ENCODE measurements around the gene AURKAIP1.

Gene AURKAIP1

DNA sequence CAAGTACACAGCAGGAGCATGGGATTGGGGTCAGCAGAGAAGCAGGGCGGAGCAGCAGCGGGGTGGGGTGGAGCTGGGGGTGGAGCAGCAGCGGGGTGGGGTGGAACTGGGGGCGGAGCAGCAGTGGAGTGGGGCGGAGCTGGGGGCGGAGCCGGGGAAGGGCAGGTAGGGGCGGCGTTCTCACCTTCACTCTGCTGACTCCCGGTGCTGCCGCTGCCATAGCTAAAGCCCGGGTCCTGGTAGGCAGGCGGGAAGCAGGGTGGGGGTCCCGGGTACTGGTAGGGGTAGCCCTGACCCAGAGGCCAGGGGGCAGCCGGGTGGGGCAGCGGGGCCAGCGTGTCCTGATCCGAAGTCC lies 37.2 kb downstream of the AURKAIP1 start:
- TF ChIP-seq, protein P1, sequence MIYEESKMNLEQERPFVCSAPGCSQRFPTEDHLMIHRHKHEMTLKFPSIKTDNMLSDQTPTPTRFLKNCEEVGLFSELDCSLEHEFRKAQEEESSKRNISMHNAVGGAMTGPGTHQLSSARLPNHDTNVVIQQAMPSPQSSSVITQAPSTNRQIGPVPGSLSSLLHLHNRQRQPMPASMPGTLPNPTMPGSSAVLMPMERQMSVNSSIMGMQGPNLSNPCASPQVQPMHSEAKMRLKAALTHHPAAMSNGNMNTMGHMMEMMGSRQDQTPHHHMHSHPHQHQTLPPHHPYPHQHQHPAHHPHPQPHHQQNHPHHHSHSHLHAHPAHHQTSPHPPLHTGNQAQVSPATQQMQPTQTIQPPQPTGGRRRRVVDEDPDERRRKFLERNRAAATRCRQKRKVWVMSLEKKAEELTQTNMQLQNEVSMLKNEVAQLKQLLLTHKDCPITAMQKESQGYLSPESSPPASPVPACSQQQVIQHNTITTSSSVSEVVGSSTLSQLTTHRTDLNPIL (CRISPR knock-in tag; IDR thresholded peaks at IDR 0.05; ENCODE audit: low read depth) = no peak
- TF ChIP-seq ZNF70 (CRISPR knock-in tag; IDR thresholded peaks at IDR 0.05) = no peak
- no peak for TF ChIP-seq SNAI2 (CRISPR knock-in tag; IDR thresholded peaks at IDR 0.05)
- TF ChIP-seq ZNF8 (CRISPR knock-in tag; IDR thresholded peaks at IDR 0.05) = no peak
- TF ChIP-seq, protein P2, sequence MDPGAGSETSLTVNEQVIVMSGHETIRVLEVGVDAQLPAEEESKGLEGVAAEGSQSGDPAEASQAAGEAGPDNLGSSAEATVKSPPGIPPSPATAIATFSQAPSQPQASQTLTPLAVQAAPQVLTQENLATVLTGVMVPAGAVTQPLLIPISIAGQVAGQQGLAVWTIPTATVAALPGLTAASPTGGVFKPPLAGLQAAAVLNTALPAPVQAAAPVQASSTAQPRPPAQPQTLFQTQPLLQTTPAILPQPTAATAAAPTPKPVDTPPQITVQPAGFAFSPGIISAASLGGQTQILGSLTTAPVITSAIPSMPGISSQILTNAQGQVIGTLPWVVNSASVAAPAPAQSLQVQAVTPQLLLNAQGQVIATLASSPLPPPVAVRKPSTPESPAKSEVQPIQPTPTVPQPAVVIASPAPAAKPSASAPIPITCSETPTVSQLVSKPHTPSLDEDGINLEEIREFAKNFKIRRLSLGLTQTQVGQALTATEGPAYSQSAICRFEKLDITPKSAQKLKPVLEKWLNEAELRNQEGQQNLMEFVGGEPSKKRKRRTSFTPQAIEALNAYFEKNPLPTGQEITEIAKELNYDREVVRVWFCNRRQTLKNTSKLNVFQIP (CRISPR knock-in tag; IDR thresholded peaks at IDR 0.05; ENCODE audit: borderline replicate concordance, low read depth) = no peak
- TF ChIP-seq GLIS3 (CRISPR knock-in tag; IDR thresholded peaks at IDR 0.05) = no peak
- no peak for TF ChIP-seq RARB (CRISPR knock-in tag; IDR thresholded peaks at IDR 0.05)
- no peak for TF ChIP-seq TOX (CRISPR knock-in tag; IDR thresholded peaks at IDR 0.05; ENCODE audit: borderline replicate concordance)
- no peak for TF ChIP-seq TCF4 (CRISPR knock-in tag; IDR thresholded peaks at IDR 0.05; ENCODE audit: borderline replicate concordance)
- no peak for TF ChIP-seq BACH2 (CRISPR knock-in tag; IDR thresholded peaks at IDR 0.05; ENCODE audit: borderline replicate concordance)
- TF ChIP-seq ZNF565 (CRISPR knock-in tag; conservative IDR thresholded peaks at IDR 0.05; ENCODE audit: low read depth) = no peak
- TF ChIP-seq, protein P3, sequence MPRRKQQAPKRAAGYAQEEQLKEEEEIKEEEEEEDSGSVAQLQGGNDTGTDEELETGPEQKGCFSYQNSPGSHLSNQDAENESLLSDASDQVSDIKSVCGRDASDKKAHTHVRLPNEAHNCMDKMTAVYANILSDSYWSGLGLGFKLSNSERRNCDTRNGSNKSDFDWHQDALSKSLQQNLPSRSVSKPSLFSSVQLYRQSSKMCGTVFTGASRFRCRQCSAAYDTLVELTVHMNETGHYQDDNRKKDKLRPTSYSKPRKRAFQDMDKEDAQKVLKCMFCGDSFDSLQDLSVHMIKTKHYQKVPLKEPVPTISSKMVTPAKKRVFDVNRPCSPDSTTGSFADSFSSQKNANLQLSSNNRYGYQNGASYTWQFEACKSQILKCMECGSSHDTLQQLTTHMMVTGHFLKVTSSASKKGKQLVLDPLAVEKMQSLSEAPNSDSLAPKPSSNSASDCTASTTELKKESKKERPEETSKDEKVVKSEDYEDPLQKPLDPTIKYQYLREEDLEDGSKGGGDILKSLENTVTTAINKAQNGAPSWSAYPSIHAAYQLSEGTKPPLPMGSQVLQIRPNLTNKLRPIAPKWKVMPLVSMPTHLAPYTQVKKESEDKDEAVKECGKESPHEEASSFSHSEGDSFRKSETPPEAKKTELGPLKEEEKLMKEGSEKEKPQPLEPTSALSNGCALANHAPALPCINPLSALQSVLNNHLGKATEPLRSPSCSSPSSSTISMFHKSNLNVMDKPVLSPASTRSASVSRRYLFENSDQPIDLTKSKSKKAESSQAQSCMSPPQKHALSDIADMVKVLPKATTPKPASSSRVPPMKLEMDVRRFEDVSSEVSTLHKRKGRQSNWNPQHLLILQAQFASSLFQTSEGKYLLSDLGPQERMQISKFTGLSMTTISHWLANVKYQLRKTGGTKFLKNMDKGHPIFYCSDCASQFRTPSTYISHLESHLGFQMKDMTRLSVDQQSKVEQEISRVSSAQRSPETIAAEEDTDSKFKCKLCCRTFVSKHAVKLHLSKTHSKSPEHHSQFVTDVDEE (CRISPR knock-in tag; IDR thresholded peaks at IDR 0.05) = no peak
- TF ChIP-seq ISL1 (CRISPR knock-in tag; IDR thresholded peaks at IDR 0.05) = no peak
- TF ChIP-seq, protein P4, sequence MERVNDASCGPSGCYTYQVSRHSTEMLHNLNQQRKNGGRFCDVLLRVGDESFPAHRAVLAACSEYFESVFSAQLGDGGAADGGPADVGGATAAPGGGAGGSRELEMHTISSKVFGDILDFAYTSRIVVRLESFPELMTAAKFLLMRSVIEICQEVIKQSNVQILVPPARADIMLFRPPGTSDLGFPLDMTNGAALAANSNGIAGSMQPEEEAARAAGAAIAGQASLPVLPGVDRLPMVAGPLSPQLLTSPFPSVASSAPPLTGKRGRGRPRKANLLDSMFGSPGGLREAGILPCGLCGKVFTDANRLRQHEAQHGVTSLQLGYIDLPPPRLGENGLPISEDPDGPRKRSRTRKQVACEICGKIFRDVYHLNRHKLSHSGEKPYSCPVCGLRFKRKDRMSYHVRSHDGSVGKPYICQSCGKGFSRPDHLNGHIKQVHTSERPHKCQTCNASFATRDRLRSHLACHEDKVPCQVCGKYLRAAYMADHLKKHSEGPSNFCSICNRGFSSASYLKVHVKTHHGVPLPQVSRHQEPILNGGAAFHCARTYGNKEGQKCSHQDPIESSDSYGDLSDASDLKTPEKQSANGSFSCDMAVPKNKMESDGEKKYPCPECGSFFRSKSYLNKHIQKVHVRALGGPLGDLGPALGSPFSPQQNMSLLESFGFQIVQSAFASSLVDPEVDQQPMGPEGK (CRISPR knock-in tag; IDR thresholded peaks at IDR 0.05; ENCODE audit: borderline replicate concordance) = no peak
- TF ChIP-seq ZFP3 (CRISPR knock-in tag; IDR thresholded peaks at IDR 0.05) = no peak
- no peak for TF ChIP-seq ZFP30 (CRISPR knock-in tag; IDR thresholded peaks at IDR 0.05)
- ATAC-seq = peak; percentile 20; the same call in 2 of the 3 replicates

DNA sequence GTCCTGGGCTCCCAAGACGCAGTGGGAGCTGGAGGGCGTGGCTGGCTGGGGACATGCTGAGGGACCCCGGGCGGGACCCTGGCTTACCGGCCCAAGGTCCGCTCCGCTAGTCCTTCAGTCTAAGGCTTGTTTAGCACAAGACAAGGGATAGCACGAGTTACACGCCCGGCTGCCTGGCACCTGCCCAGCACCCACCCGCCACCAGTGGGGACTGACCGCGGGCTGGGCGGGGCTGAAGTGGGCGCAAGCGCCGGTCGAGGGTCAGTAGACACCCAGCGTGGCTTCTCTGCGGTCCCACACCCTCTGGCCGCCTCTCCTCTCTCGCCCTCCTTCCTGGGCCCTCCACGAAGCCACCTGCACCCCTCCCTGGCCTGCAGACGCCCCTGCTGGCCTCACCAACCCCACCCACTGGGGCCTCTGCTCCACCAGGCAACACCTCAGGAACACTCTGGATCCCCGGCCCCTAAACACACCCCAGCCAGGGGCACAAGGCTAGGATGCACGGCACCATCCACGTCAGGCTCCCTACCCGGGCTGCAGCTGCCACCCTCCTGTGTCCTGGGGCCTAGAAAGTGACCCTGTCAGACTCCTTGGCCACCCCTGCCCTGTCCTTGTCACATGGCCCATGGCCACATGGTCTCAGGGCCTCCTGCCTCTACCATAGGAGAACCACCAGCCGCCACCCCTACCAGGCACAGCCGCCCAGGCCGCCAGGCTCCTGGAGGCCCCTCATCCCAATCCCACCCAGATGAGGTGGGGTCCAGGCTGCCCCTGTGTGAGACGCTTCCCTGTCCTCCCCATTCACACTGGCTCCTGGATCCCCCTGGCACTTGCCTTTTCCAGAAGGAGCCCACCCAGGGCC lies 37.8 kb downstream of the AURKAIP1 start:
- TF ChIP-seq ZNF70 (CRISPR knock-in tag; IDR thresholded peaks at IDR 0.05) = no peak
- TF ChIP-seq ZFP30 (CRISPR knock-in tag; IDR thresholded peaks at IDR 0.05) = no peak
- TF ChIP-seq ZC3H10 (CRISPR knock-in tag; IDR thresholded peaks at IDR 0.05) = no peak
- no peak for TF ChIP-seq BACH2 (CRISPR knock-in tag; IDR thresholded peaks at IDR 0.05; ENCODE audit: borderline replicate concordance)
- TF ChIP-seq, protein P3 (CRISPR knock-in tag; IDR thresholded peaks at IDR 0.05) = no peak
- no peak for TF ChIP-seq SNAI2 (CRISPR knock-in tag; IDR thresholded peaks at IDR 0.05)
- TF ChIP-seq ZFP3 (CRISPR knock-in tag; IDR thresholded peaks at IDR 0.05) = no peak
- no peak for TF ChIP-seq CSDC2 (CRISPR knock-in tag; IDR thresholded peaks at IDR 0.05)
- TF ChIP-seq ZNF8 (CRISPR knock-in tag; IDR thresholded peaks at IDR 0.05) = no peak
- TF ChIP-seq, protein P2 (CRISPR knock-in tag; IDR thresholded peaks at IDR 0.05; ENCODE audit: borderline replicate concordance, low read depth) = no peak
- TF ChIP-seq, protein P4 (CRISPR knock-in tag; IDR thresholded peaks at IDR 0.05; ENCODE audit: borderline replicate concordance) = no peak
- no peak for ATAC-seq

All from SK-N-SH treated with all-trans-retinoic acid at 6 μM for 48 hours (cell line).